NT2/D1 (cell line): ENCODE measurements around the gene GPATCH2.

Source experiments
- DNase-seq: peaks from one replicate; pipeline ENCODE4 v3.0.0-alpha.2; 2011; ENCODE audit warnings: low read depth, low spot score
- H3K27me3 ChIP-seq: 2 replicates; pipeline ENCODE4 v1.6.0; 2011; ENCODE audit warnings: mild to moderate bottlenecking; ENCODE audit not compliant: insufficient read length, insufficient read depth
- H3K36me3 ChIP-seq: 2 replicates; pipeline ENCODE4 v1.6.1; 2011; ENCODE audit warnings: mild to moderate bottlenecking, low read length, mixed read lengths; ENCODE audit not compliant: insufficient read depth, insufficient read length
- H3K4me1 ChIP-seq: 2 replicates; pipeline ENCODE4 v1.5.1; 2011; ENCODE audit not compliant: insufficient read depth, insufficient read length
- H3K4me3 ChIP-seq: 2 replicates; pipeline ENCODE4 v1.5.1; 2011; ENCODE audit warnings: low read depth; ENCODE audit not compliant: insufficient read length
- H3K9ac ChIP-seq: 2 replicates; pipeline ENCODE4 v1.6.0; 2011; ENCODE audit warnings: low read depth; ENCODE audit not compliant: insufficient read length
- H3K9me3 ChIP-seq: 2 replicates; pipeline ENCODE4 v1.5.1; 2011; ENCODE audit warnings: mild to moderate bottlenecking, low read length; ENCODE audit not compliant: insufficient read depth
- SUZ12 ChIP-seq: IDR thresholded peaks from 2 replicates; pipeline ENCODE4 v1.6.1; 2011; ENCODE audit not compliant: insufficient read length, insufficient read depth; ENCODE audit errors: extremely low read depth
- YY1 ChIP-seq: IDR thresholded peaks from 2 replicates; pipeline ENCODE4 v1.6.1; 2011; ENCODE audit not compliant: insufficient read length, insufficient read depth
- ZNF274 ChIP-seq: IDR thresholded peaks from 2 replicates; pipeline ENCODE4 v1.6.1; 2011; ENCODE audit warnings: mild to moderate bottlenecking, low read depth, low read length

Gene GPATCH2

DNA sequence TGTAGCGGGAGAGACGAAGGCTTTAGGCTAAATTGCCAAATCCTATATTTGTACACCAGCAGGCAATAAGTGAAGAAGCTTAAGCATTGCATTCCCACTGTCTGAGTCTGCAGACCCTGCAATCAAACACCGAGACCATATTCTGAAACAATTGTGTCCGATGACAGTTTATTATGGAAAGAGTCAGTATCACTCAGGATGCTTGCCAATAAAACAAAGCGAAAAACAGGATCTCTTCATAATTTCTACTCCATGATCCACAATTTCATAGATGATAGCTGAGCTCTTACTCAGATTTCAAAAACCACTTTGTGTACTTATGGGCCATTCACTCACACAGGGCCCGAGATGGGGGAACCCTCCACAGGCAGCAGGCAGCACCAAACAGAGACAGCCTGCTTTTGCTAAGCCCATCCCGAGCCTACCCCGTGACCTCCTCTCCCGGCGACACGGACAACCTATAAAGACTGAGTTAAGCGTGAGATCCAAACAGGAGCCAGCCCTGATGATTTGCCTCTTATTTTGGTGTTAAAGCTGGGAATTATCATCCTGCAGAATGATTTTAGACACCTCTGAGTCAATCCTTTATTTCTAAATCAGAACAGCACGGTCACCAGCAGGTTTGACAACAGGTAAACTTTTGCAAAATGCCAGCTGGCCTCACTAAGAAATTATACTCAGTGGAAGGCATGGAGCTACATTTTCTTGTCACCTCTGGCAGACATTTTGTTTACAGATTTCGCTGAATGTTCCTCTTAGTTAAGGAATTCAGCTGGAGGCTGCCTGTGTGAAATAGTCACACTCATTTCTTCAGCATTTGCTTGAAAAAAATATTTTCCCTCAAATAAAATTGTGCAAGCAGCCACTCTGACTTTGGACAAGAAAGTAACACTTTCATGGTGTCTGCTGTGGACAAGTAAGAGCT is 212.4 kb downstream of the GPATCH2 start:
- Histone ChIP-seq H3K9ac (no peak overlapping the region), H3K4me3 (no peak overlapping the region), H3K36me3 (no peaks in the 10 kb centered on the region), H3K4me1 (no peaks in the 10 kb centered on the region), H3K9me3 (no peaks in the 10 kb centered on the region), H3K27me3 (no peaks in the 10 kb centered on the region)
- no peak for TF ChIP-seq SUZ12
- TF ChIP-seq ZNF274, result no peak
- TF ChIP-seq YY1, result no peak
- no peak for DNase-seq

DNA sequence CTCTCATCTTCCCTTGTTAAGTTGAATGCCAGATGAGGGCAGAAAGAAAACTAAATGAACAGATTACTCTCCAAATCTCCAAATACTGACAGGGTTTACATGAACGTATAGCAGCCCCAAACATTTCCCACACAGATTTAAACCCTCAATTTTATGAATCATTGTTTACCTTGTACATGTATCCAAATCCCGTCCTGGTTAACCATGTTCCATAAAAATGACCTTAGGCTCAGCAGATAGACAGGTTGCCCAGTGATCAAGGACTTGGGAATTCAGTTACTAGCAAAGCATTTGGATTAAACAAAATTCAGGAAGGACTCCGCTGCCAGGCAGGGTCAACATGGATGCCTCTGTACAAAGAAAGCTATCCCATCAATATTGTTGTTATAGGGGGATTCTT is 213.5 kb downstream of the GPATCH2 start:
- no peak overlapping the region for H3K4me3 ChIP-seq
- no peak for DNase-seq
- no peaks in the 10 kb centered on the region for H3K4me1 ChIP-seq
- H3K9me3 ChIP-seq, result no peaks in the 10 kb centered on the region
- TF ChIP-seq SUZ12, result no peak
- no peak for TF ChIP-seq ZNF274
- no peak for TF ChIP-seq YY1
- H3K36me3 ChIP-seq, result no peaks in the 10 kb centered on the region
- H3K27me3 ChIP-seq, result no peaks in the 10 kb centered on the region
- H3K9ac ChIP-seq, result no peak overlapping the region

DNA sequence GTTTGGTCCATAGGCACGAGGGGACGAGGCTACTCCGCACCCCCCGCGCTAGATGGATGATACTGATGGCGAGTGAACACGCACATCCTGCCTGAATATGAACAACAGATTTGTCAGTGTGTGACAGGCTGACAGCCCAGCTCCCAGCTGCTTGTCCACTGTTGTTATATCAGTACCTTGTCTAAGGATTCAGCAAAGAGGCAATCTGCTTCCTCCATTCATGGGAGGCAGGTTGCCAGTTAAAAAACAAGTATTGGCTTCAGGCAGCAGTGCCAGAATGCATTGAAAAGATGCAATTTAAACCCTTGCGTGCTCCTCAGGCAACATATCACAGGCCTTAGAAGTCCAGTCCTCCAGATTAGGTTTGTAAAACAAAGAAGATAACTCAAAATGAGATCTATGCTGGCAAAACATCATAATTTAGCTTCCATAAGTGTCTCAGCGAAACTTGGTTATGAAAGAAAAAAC is 223.3 kb downstream of the GPATCH2 start:
- H3K4me1 ChIP-seq, result no peaks in the 10 kb centered on the region
- DNase-seq, result no peak
- no peak overlapping the region for H3K9ac ChIP-seq
- H3K36me3 ChIP-seq, result no peaks in the 10 kb centered on the region
- H3K27me3 ChIP-seq, result no peaks in the 10 kb centered on the region
- no peaks in the 10 kb centered on the region for H3K9me3 ChIP-seq
- no peak overlapping the region for H3K4me3 ChIP-seq
- TF ChIP-seq ZNF274, result no peak
- no peak for TF ChIP-seq YY1
- TF ChIP-seq SUZ12, result no peak

DNA sequence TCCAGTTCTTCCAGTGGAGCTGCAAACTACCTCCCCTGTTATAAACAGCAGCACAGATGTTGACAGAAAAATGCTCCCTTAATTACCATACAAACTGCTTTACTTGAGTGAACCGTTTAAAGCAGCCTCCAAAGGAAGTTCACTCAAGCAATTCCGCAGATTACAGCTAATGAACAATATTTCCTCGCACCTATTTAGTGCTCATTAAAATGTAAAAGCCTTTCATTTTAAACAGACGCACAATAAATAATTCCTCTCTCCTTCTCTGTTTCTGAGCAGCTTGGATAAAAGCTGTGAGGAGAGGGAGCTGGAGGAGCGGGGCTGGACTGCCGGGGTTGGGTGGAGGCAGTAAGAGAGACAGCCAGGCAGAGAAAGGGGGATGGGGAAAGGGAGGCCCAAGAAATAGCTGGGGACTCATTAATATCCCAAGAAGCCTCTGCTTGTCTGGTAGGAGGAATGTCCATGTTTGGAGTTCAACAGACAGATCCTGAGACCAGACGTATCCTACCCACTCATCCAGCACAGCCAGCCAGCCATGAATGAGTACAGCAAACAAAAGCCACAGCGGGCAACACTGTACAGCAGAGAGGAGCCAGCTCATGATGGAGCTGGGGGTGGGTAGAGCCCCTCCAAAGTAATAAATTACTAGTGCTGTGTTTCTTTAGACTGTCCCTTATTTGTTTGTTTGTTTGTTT is 227.7 kb downstream of the GPATCH2 start:
- Histone ChIP-seq H3K9ac (no peak overlapping the region), H3K4me3 (no peak overlapping the region), H3K27me3 (no peaks in the 10 kb centered on the region), H3K36me3 (no peaks in the 10 kb centered on the region), H3K9me3 (no peaks in the 10 kb centered on the region), H3K4me1 (no peaks in the 10 kb centered on the region)
- no peak for TF ChIP-seq ZNF274
- no peak for DNase-seq

DNA sequence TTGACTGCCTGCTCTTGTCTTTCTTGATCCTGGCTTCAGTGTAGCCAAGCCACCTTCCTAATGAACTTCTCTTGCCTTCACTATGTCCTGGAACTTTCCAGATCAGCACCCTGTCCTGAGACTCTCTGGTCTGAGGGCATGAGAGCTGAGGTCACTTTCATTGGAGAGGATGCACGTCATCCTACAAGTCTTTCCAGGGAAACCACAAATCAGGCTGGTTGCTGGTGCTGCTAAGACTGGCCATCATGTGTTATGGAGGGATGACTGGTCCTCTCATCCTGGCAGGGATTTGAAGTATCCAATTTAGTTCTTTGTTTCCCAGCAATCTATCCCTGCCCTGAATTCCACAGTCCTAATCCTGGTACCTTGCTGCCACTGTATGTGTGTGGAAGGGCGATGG is 228.6 kb downstream of the GPATCH2 start:
- TF ChIP-seq SUZ12 (no peak), YY1 (no peak), ZNF274 (no peak)
- no peaks in the 10 kb centered on the region for H3K27me3 ChIP-seq
- no peak for DNase-seq

DNA sequence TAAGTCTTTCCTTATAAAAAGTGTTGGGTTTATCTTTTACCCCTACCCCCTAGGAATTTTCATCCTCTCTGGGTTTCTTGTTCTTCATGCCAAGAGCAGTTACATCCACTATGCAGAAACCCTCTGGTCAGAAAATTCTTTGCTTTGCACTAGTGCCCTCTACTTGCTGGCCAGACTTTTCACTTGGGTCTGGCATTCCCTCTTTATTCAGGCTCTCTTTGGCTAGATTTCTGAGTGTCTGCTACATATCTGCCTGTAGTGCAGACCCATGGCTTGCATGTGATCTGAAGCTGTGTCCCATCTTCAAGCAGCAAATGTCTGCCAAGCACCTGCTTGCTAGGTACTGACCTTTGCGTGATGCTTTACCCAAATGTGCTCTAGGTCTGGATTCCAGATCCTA is 237.0 kb downstream of the GPATCH2 start:
- no peaks in the 10 kb centered on the region for H3K36me3 ChIP-seq
- H3K4me3 ChIP-seq, result no peak overlapping the region
- TF ChIP-seq YY1 (no peak), SUZ12 (no peak), ZNF274 (no peak)
- no peaks in the 10 kb centered on the region for H3K4me1 ChIP-seq
- H3K9ac ChIP-seq, result no peak overlapping the region
- no peaks in the 10 kb centered on the region for H3K27me3 ChIP-seq
- H3K9me3 ChIP-seq, result no peaks in the 10 kb centered on the region
- DNase-seq, result no peak

More for the DNA sequence above, 228.6 kb downstream of the GPATCH2 start:
- H3K9ac ChIP-seq, result no peak overlapping the region
- no peak overlapping the region for H3K4me3 ChIP-seq
- no peaks in the 10 kb centered on the region for H3K36me3 ChIP-seq
- H3K4me1 ChIP-seq, result no peaks in the 10 kb centered on the region
- H3K9me3 ChIP-seq, result no peaks in the 10 kb centered on the region

DNA sequence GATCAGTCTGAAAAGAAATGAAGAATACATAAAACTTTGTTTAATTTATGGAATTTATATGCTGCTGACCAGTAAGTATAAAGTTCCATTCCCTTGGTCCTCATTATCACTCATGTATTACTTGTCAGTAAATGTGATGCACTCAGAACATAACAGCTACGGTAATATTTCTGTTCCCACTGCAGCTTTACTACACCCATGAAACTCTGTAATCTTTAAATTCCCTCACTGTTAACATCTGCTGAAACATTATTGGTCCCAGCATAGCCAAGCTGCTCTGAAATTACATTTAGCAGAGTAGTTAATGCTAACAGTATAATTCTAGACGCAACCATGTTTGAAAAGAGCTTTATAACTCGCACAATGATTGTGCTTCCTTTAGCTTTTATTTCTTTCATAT is 238.4 kb downstream of the GPATCH2 start:
- H3K36me3 ChIP-seq, result no peaks in the 10 kb centered on the region
- TF ChIP-seq SUZ12 (no peak), ZNF274 (no peak), YY1 (no peak)
- H3K9ac ChIP-seq, result no peak overlapping the region

More for the DNA sequence above, 238.4 kb downstream of the GPATCH2 start:
- Histone ChIP-seq H3K9me3 (no peaks in the 10 kb centered on the region), H3K27me3 (no peaks in the 10 kb centered on the region), H3K4me1 (no peaks in the 10 kb centered on the region), H3K4me3 (no peak overlapping the region)
- DNase-seq, result no peak
